SK-N-SH treated with all-trans-retinoic acid at 6 μM for 48 hours (cell line): Measurements from ENCODE around the gene PPARD.

ENCODE experiments used
- ATAC-seq: fragments of 200-7000 bp; cut with Tn5 transposase; 3 replicates; pipeline ENCODE4 v1.9.1; 2020; ENCODE audit warnings: mild to moderate bottlenecking, moderate library complexity
- ARNTL ChIP-seq: fragments of 450-650 bp; formaldehyde crosslinking; IDR thresholded peaks from 2 replicates; pipeline ENCODE4 v1.5.0; 2020; ENCODE audit warnings: low read depth, mild to moderate bottlenecking, moderate library complexity, borderline replicate concordance
- BACH2 ChIP-seq: fragments of 250-450 bp; sonication (Bioruptor Pico); IDR thresholded peaks from 2 replicates; pipeline ENCODE4 v1.9.0; 2021; ENCODE audit warnings: mild to moderate bottlenecking, borderline replicate concordance
- CSDC2 ChIP-seq: fragments of 250-450 bp; sonication (Bioruptor Pico); IDR thresholded peaks from 2 replicates; pipeline ENCODE4 v1.5.0; 2020; ENCODE audit warnings: mild to moderate bottlenecking, moderate library complexity
- ESRRG ChIP-seq: fragments of 250-450 bp; sonication (Bioruptor Pico); IDR thresholded peaks from 2 replicates; pipeline ENCODE4 v1.6.1; 2021; ENCODE audit warnings: mild to moderate bottlenecking
- GLIS3 ChIP-seq: fragments of 250-450 bp; sonication (Bioruptor Pico); IDR thresholded peaks from 2 replicates; pipeline ENCODE4 v1.5.0; 2020; ENCODE audit warnings: mild to moderate bottlenecking, moderate library complexity
- ISL1 ChIP-seq: fragments of 250-450 bp; sonication (Bioruptor Pico); IDR thresholded peaks from 2 replicates; pipeline ENCODE4 v2.1.2; 2022; ENCODE audit warnings: mild to moderate bottlenecking, moderate library complexity
- OSR1 ChIP-seq: fragments of 250-450 bp; sonication (Bioruptor Pico); IDR thresholded peaks from 2 replicates; pipeline ENCODE4 v1.8.0; 2022; ENCODE audit warnings: moderate library complexity, mild to moderate bottlenecking, inconsistent platforms
- PPARA ChIP-seq: fragments of 250-450 bp; sonication (Bioruptor Pico); IDR thresholded peaks from 2 replicates; pipeline ENCODE4 v1.5.0; 2020; ENCODE audit warnings: mild to moderate bottlenecking, borderline replicate concordance
- RARB ChIP-seq: fragments of 250-450 bp; sonication (Bioruptor Pico); IDR thresholded peaks from 2 replicates; pipeline ENCODE4 v1.8.0; 2021; ENCODE audit warnings: mild to moderate bottlenecking, moderate library complexity
- SNAI2 ChIP-seq: fragments of 250-450 bp; sonication (Bioruptor Pico); IDR thresholded peaks from 2 replicates; pipeline ENCODE4 v1.5.0; 2020; ENCODE audit warnings: mild to moderate bottlenecking, moderate library complexity
- TCF4 ChIP-seq: fragments of 250-450 bp; sonication (Bioruptor Pico); IDR thresholded peaks from 2 replicates; pipeline ENCODE4 v1.8.0; 2021; ENCODE audit warnings: mild to moderate bottlenecking, moderate library complexity, borderline replicate concordance
- TOX ChIP-seq: fragments of 250-450 bp; sonication (Bioruptor Pico); IDR thresholded peaks from 2 replicates; pipeline ENCODE4 v1.8.0; 2021; ENCODE audit warnings: mild to moderate bottlenecking, moderate library complexity, borderline replicate concordance
- ZC3H10 ChIP-seq: fragments of 250-450 bp; sonication (Bioruptor Pico); IDR thresholded peaks from 2 replicates; pipeline ENCODE4 v1.5.1; 2021; ENCODE audit warnings: mild to moderate bottlenecking, moderate library complexity
- ZFP3 ChIP-seq: fragments of 250-450 bp; sonication (Bioruptor Pico); IDR thresholded peaks from 2 replicates; pipeline ENCODE4 v1.5.0; 2020; ENCODE audit warnings: mild to moderate bottlenecking, moderate library complexity
- ZFP30 ChIP-seq: fragments of 450-650 bp; formaldehyde crosslinking; IDR thresholded peaks from 2 replicates; pipeline ENCODE4 v1.5.0; 2022; ENCODE audit warnings: mild to moderate bottlenecking, moderate library complexity
- ZNF565 ChIP-seq: fragments of 450-650 bp; formaldehyde crosslinking; conservative IDR thresholded peaks from 2 replicates; pipeline ENCODE4 v1.5.0; 2020; ENCODE audit warnings: low read depth, mild to moderate bottlenecking, moderate library complexity
- ZNF8 ChIP-seq: fragments of 450-650 bp; formaldehyde crosslinking; IDR thresholded peaks from 2 replicates; pipeline ENCODE4 v1.5.0; 2020; ENCODE audit warnings: mild to moderate bottlenecking, moderate library complexity
- TF ChIP-seq, protein P1 (sequence below): fragments of 250-450 bp; sonication (Bioruptor Pico); IDR thresholded peaks from 2 replicates; pipeline ENCODE4 v1.5.0; 2020; ENCODE audit warnings: mild to moderate bottlenecking, moderate library complexity
- TF ChIP-seq, protein P2 (sequence below): fragments of 250-450 bp; sonication (Bioruptor Pico); IDR thresholded peaks from 2 replicates; pipeline ENCODE4 v1.8.0; 2020; ENCODE audit warnings: mild to moderate bottlenecking, moderate library complexity, borderline replicate concordance
- TF ChIP-seq, protein P3 (sequence below): fragments of 250-450 bp; sonication (Bioruptor Pico); IDR thresholded peaks from 2 replicates; pipeline ENCODE4 v1.5.1; 2021; ENCODE audit warnings: mild to moderate bottlenecking, moderate library complexity
- TF ChIP-seq, protein P4 (sequence below): fragments of 250-450 bp; sonication (Bioruptor Pico); IDR thresholded peaks from 2 replicates; pipeline ENCODE4 v1.5.1; 2020; ENCODE audit warnings: low read depth, mild to moderate bottlenecking, moderate library complexity

PPARD gene

DNA sequence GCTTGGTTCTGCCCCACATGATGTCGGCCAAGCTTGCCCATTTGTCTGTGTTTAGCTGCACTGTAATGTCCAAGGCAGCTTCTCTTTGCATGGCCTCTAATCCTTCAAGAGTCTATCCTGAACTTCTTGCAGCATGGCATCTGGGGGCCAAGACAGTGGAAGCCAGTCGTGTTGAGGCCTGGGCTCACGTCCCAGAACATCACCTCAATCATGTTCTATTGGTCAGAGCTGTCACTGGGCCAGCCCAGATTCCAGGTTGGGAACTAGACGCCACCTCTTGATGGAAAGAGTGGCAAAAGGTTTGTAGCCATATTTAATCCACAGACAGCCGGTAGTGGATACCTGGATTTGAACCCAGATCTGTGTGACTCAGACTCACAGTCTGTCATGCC is 25.3 kb downstream of the PPARD start:
- TF ChIP-seq PPARA (CRISPR knock-in tag) (no peak), ZNF8 (CRISPR knock-in tag) (no peak), RARB (CRISPR knock-in tag) (no peak), SNAI2 (no peak), ISL1 (CRISPR knock-in tag) (no peak)
- TF ChIP-seq, protein P1, sequence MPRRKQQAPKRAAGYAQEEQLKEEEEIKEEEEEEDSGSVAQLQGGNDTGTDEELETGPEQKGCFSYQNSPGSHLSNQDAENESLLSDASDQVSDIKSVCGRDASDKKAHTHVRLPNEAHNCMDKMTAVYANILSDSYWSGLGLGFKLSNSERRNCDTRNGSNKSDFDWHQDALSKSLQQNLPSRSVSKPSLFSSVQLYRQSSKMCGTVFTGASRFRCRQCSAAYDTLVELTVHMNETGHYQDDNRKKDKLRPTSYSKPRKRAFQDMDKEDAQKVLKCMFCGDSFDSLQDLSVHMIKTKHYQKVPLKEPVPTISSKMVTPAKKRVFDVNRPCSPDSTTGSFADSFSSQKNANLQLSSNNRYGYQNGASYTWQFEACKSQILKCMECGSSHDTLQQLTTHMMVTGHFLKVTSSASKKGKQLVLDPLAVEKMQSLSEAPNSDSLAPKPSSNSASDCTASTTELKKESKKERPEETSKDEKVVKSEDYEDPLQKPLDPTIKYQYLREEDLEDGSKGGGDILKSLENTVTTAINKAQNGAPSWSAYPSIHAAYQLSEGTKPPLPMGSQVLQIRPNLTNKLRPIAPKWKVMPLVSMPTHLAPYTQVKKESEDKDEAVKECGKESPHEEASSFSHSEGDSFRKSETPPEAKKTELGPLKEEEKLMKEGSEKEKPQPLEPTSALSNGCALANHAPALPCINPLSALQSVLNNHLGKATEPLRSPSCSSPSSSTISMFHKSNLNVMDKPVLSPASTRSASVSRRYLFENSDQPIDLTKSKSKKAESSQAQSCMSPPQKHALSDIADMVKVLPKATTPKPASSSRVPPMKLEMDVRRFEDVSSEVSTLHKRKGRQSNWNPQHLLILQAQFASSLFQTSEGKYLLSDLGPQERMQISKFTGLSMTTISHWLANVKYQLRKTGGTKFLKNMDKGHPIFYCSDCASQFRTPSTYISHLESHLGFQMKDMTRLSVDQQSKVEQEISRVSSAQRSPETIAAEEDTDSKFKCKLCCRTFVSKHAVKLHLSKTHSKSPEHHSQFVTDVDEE (CRISPR knock-in tag) = no peak
- ATAC-seq = no peak

DNA sequence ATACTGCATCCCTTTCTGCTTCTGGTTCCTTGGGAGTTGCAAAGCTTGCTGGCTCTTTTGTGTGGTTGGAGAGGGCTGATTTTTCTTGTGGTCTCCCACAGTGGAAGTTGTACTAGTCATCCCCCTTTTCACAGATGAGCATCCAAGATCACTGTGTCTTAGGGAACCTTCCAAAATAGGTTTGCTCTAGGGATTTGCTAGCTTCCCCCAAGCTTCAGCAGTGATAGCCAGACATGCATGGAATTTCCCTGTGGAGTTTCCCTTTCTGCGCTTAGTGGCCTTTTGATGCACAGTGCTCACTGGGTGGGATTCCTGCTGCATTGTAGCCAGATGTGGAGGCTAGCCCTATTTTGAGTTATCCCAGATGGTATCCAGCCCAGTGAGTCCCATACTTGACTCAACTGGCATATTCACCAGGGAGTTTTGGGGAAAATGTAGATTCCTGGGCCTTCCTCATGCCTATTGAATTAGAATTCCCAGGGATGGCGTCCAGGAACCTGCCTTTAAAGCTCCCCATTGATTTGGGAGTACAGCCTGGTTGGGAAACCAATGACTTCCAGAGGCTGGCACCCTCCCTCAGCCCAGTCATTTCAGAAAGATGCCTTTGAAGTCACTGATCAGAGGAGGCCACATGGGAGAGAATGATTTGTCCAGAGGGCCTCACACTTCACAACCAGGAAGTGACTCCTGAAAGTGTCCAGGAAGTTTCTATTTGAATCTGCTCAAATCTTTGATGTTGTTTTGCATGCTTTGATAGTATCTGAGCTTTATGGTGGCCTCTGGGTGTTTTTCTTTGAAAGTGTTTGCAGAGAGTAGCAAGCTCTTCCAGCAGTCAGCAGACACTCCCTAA is 25.9 kb downstream of the PPARD start:
- no peak for TF ChIP-seq BACH2 (CRISPR knock-in tag)
- no peak for TF ChIP-seq CSDC2 (CRISPR knock-in tag)
- no peak for ATAC-seq

DNA sequence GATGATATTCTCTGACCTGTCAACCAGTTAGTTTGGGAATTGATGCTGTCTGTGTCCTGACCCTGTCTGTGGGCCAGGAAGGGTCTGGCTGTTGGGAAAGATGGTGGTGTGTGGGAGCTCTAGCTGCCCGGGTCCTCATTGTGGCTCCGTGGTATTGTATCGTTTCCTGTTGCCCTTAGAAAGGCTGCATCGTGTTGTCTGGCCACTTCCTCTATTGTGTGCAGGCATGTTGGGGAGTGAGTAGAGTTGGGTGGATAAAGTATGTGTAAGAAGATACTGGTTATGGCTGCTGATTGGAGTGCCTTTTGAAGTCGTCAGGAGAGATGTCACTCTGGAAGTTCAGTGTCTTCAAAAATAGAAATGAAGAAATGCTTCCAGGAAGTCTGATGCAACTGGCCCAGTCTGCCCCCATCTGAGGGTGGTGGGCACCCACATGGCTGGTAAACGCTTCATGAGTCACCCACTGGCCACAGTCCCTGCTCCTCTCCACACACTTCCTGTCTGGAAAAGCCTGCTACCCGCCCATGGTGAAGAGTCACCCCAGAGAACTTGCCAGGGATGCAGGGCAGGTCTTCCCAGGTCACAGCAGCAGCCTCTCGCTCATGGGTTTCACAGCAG is 27.9 kb downstream of the PPARD start:
- ATAC-seq = peak; percentile 92
- TF ChIP-seq PPARA (CRISPR knock-in tag) (no peak), ISL1 (CRISPR knock-in tag) (0 out of 2 replicates have a peak, but pooled peaks have one; percentile 8)
- TF ChIP-seq, protein P2, sequence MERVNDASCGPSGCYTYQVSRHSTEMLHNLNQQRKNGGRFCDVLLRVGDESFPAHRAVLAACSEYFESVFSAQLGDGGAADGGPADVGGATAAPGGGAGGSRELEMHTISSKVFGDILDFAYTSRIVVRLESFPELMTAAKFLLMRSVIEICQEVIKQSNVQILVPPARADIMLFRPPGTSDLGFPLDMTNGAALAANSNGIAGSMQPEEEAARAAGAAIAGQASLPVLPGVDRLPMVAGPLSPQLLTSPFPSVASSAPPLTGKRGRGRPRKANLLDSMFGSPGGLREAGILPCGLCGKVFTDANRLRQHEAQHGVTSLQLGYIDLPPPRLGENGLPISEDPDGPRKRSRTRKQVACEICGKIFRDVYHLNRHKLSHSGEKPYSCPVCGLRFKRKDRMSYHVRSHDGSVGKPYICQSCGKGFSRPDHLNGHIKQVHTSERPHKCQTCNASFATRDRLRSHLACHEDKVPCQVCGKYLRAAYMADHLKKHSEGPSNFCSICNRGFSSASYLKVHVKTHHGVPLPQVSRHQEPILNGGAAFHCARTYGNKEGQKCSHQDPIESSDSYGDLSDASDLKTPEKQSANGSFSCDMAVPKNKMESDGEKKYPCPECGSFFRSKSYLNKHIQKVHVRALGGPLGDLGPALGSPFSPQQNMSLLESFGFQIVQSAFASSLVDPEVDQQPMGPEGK (CRISPR knock-in tag) = peak; percentile 51; the same call in 1 of the 2 replicates

DNA sequence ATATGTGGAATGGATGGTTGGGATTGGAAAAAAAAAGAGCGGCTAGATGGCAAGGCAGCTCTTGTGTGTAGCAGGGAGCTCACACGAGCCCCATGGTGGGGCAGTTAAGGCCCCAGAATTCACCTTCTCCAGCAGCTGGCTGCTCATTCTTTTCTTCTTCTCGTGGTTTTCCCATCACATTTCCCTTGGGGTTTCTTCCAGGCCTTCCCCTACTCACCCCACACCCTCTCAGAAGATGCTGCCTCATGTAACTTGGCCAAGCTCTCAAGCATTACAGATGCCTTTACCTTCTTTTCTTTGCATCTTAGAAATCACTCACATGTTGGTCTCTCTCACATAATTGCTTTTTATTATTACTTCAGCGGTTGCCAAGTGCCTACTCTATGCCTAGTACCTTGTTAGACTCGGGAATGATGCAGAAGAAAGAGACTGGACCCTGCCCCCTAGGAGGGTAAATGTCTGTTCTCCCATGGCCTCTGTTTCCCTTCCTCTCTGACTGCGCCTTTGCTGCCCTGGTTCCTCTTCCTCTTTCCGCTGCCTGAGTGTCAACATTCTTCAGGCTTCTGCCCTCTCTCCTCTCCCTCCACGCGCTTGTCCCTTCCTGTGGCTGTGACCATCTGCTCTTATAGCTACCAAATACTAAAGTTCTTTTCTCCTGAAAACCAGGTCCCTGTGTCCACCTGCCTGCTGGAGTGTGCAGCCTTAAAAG is 28.6 kb downstream of the PPARD start:
- TF ChIP-seq ESRRG (CRISPR knock-in tag) (no peak), ZC3H10 (CRISPR knock-in tag) (no peak), TCF4 (CRISPR knock-in tag) (no peak), OSR1 (CRISPR knock-in tag) (no peak), ZNF565 (CRISPR knock-in tag) (no peak), PPARA (CRISPR knock-in tag) (no peak), ISL1 (CRISPR knock-in tag) (no peak), ZNF8 (CRISPR knock-in tag) (no peak), TOX (no peak), ARNTL (CRISPR knock-in tag) (no peak), ZFP30 (CRISPR knock-in tag) (no peak), SNAI2 (no peak), ZFP3 (CRISPR knock-in tag) (no peak), GLIS3 (CRISPR knock-in tag) (no peak)
- TF ChIP-seq, protein P3, sequence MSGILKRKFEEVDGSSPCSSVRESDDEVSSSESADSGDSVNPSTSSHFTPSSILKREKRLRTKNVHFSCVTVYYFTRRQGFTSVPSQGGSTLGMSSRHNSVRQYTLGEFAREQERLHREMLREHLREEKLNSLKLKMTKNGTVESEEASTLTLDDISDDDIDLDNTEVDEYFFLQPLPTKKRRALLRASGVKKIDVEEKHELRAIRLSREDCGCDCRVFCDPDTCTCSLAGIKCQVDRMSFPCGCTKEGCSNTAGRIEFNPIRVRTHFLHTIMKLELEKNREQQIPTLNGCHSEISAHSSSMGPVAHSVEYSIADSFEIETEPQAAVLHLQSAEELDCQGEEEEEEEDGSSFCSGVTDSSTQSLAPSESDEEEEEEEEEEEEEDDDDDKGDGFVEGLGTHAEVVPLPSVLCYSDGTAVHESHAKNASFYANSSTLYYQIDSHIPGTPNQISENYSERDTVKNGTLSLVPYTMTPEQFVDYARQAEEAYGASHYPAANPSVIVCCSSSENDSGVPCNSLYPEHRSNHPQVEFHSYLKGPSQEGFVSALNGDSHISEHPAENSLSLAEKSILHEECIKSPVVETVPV (CRISPR knock-in tag) = no peak
- TF ChIP-seq, protein P1 (CRISPR knock-in tag) = no peak
- TF ChIP-seq, protein P4, sequence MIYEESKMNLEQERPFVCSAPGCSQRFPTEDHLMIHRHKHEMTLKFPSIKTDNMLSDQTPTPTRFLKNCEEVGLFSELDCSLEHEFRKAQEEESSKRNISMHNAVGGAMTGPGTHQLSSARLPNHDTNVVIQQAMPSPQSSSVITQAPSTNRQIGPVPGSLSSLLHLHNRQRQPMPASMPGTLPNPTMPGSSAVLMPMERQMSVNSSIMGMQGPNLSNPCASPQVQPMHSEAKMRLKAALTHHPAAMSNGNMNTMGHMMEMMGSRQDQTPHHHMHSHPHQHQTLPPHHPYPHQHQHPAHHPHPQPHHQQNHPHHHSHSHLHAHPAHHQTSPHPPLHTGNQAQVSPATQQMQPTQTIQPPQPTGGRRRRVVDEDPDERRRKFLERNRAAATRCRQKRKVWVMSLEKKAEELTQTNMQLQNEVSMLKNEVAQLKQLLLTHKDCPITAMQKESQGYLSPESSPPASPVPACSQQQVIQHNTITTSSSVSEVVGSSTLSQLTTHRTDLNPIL (CRISPR knock-in tag) = no peak
- ATAC-seq = peak; percentile 8
